Neuron (in vitro differentiated cells): ENCODE data around the gene CBLC.

Experiments used
- H2AFZ ChIP-seq: one replicate; pipeline ENCODE4 v1.6.1; 2013; ENCODE audit warnings: low read depth, mild to moderate bottlenecking, inconsistent platforms, low read length, moderate library complexity
- H3K27me3 ChIP-seq: one replicate; pipeline ENCODE4 v1.6.1; 2013; ENCODE audit warnings: low read length; ENCODE audit not compliant: insufficient read depth
- H3K36me3 ChIP-seq: one replicate; pipeline ENCODE4 v1.6.1; 2013; ENCODE audit warnings: low read length; ENCODE audit not compliant: insufficient read depth
- H3K4me1 ChIP-seq: one replicate; pipeline ENCODE4 v1.6.1; 2013; ENCODE audit warnings: low read length; ENCODE audit not compliant: insufficient read depth
- H3K4me3 ChIP-seq: 2 replicates; pipeline ENCODE4 v1.5.1; 2013; ENCODE audit warnings: mild to moderate bottlenecking, low read length, moderate library complexity
- H3K9me3 ChIP-seq: one replicate; pipeline ENCODE4 v1.6.1; 2013; ENCODE audit warnings: low read length

The CBLC gene

DNA sequence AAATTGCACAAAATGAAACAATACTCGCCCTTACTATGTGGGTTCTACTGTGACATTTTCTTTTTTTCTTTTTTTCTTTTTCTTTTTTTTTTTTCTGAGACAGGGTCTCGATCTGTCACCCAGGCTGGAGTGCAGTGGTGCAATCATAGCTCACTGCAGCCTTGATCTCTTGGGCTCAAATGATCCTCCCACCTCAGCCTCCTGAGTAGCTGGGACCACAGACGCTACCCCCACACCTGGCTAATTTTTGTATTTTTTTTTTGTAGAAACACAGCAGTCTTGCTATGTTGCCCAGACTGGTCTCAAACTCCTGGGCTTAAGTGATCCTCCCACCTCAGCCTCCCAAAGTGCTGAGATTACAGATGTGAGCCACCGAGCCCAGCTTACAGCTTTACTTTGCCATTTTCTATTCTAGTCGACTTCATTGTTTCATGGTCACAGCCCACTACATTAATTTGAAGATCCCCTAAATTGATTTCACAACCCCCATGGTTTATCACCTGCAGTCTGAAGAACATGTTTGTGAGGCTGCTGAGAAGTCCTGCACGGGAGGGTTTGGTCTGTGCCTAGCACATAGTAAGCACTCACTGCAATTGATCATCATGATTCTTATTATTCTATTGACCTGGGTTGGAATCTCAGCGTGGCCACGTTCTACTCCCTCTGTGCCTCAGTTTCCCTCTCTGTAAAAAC lies 25.4 kb upstream of the CBLC start:
- Histone ChIP-seq H3K4me1 (peaks cover 37% of the 10 kb centered on the region), H3K36me3 (peaks cover 3% of the 10 kb centered on the region), H2AFZ (no peak overlapping the region), H3K9me3 (no peaks in the 10 kb centered on the region), H3K4me3 (no peak overlapping the region), H3K27me3 (no peaks in the 10 kb centered on the region)

DNA sequence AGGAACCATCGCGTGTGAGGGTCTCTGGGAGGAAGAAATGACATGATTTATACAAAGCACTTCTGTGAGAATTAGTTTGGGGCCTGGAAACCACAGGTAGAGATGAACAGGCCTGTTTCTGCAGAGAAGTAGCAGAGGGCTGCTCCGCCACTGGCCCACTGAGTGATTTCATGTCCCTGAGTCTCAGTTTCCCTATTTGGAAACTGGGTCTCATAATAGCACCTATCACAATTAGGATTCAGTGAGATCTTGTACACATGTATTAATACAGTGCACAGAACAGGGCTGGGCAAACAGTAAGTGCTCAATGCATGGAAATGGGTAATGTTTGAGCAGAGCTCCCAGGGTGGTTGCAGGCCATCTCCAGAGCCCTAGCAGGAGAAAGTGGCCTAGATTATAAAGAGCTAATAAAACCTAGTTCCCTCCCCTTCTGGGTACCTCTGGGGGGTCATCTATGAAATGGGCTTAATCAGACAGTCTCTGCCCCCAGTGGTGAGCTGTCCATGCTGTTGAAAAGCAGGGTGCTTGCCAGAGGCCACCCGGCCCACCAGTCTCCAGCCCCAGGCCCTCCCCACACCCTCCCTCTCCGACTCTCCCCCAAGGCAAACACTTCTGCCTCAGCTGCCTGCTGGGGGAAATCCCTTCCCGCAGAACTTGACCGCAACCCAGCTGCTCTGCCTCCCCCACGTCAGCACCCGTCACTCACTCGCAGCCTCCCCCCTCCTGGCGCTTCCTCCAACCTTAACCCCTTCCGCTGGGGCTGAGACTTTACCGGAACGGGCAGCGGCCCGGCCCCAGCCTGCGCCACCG lies 24.7 kb upstream of the CBLC start:
- H3K4me3 ChIP-seq: peak overlapping the region; percentile 52

DNA sequence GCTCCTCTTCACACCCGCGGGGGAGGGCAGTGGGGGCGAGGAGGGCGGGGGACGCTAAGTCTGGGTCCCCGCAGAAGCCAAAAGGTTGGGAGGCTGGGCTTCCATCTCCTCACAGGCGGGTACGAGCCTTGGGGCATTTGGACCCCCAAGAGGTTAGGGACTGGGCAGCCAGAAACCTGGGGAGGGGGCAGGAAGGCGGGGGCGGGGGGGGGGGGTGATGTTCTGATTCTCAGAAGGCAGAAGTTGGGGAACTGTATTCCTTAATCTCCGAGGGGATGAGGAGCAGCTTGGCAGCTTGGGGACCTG lies 24.1 kb upstream of the CBLC start:
- Histone ChIP-seq H3K4me1 (peaks cover 30% of the 10 kb centered on the region), H3K36me3 (peaks cover 3% of the 10 kb centered on the region), H3K27me3 (no peaks in the 10 kb centered on the region), H3K9me3 (no peaks in the 10 kb centered on the region), H3K4me3 (peak overlapping the region; percentile 52), H2AFZ (no peak overlapping the region)

More for the DNA sequence above, 24.7 kb upstream of the CBLC start:
- no peaks in the 10 kb centered on the region for H3K9me3 ChIP-seq
- H3K27me3 ChIP-seq: no peaks in the 10 kb centered on the region
- H2AFZ ChIP-seq: no peak overlapping the region
- H3K4me1 ChIP-seq: peaks cover 31% of the 10 kb centered on the region
- H3K36me3 ChIP-seq: peaks cover 3% of the 10 kb centered on the region

DNA sequence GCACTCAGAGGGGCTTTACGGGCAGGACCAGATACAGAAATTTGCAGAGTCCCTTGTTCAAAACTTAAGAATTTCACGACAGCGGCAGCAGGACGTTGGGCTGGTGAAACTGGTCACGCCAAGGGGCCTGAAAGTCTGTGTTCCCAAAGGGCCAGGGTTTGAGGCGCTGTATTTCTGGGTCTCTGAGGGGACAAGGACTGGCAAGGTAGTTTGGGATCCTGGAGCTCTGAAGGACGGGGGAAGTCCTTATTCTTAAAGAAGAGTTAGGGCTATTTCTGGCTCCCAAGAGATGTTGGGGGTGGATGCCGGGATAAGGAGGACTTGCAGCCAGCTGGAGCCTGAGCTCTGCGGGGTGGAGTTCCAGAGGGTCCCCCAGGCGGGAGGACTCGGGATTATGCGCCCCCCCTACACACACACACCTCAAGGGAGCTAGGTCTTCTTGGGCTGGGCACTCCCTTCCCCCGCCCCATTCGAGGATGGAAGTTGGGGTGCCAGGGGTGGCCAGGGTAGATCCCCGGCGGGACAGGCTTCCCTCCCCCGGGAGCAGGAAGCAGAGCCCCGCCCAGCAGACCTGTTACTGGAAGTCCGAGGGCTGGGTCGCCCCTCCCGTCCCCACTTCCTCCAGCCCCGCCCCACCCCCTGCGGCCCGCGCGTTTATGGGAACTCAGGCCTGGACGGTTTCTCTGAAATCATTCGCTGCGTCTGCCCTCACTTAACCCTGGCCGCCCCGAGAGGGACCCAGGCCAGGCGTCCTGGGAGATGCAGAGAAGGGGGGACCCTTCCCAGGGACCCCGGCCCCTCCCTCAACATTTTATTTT lies 23.5 kb upstream of the CBLC start:
- H3K9me3 ChIP-seq: no peaks in the 10 kb centered on the region
- no peaks in the 10 kb centered on the region for H3K27me3 ChIP-seq
- H3K36me3 ChIP-seq: peaks cover 3% of the 10 kb centered on the region
- peak overlapping the region; percentile 52 for H3K4me3 ChIP-seq
- H3K4me1 ChIP-seq: peaks cover 29% of the 10 kb centered on the region
- H2AFZ ChIP-seq: peak overlapping the region; percentile 52

DNA sequence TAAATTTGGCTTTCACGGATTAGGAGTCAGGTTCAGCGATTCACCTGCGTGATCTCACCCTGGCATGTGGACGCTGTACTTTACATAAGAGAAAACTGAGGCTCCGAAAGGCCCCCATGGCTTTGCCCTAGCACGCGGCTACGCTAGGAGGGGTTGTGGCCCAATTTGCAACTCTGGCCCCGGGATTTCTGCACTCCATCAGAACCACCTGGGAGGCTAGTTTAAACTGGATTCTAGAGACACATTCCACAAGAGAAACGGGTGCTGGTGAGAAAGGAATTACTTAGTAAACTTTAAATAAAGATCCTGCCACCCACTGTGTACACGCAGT lies 23.0 kb upstream of the CBLC start:
- H3K27me3 ChIP-seq: no peaks in the 10 kb centered on the region
- H2AFZ ChIP-seq: peak overlapping the region; percentile 52
- H3K4me1 ChIP-seq: peaks cover 25% of the 10 kb centered on the region
- peaks cover 6% of the 10 kb centered on the region for H3K36me3 ChIP-seq
- peak overlapping the region; percentile 27 for H3K4me3 ChIP-seq
- H3K9me3 ChIP-seq: no peaks in the 10 kb centered on the region

DNA sequence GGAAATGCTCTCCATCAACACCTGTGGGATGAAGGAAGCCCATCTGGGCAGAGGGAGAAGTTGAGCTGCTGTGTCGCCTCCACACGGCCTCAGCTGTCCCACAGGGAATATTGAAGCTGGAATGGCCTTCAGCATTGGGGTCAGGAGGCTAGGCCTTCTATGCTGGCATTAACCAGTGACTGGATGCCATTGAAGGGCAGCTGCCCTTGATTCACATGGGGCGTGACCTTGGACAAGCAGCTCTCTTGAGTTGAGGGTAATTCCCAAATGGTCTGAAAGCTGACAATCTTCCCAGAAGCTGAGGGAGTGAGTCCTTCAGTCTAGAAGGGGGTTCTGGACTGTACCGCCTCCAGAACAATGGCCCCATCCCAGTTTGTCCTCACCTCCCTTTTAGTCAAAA lies 22.5 kb upstream of the CBLC start:
- no peaks in the 10 kb centered on the region for H3K27me3 ChIP-seq
- H3K4me1 ChIP-seq: peaks cover 25% of the 10 kb centered on the region
- H3K9me3 ChIP-seq: no peaks in the 10 kb centered on the region
- H3K36me3 ChIP-seq: peaks cover 7% of the 10 kb centered on the region
- H3K4me3 ChIP-seq: no peak overlapping the region
- H2AFZ ChIP-seq: no peak overlapping the region

GRCh38 chr19:44756089-44756562 lies 21.6 kb upstream of the CBLC start:
- no peak overlapping the region for H3K4me3 ChIP-seq
- H3K27me3 ChIP-seq: no peaks in the 10 kb centered on the region
- H3K9me3 ChIP-seq: no peaks in the 10 kb centered on the region
- H3K4me1 ChIP-seq: peaks cover 25% of the 10 kb centered on the region
- no peak overlapping the region for H2AFZ ChIP-seq
- peaks cover 7% of the 10 kb centered on the region for H3K36me3 ChIP-seq

- H3K9me3 ChIP-seq: no peaks in the 10 kb centered on the region
- H3K36me3 ChIP-seq: peaks cover 7% of the 10 kb centered on the region
- H3K27me3 ChIP-seq: no peaks in the 10 kb centered on the region
- H3K4me1 ChIP-seq: peaks cover 25% of the 10 kb centered on the region
- no peak overlapping the region for H2AFZ ChIP-seq
- no peak overlapping the region for H3K4me3 ChIP-seq
Measured at GRCh38 chr19:44757057-44757734, 20.5 kb upstream of the CBLC start.

DNA sequence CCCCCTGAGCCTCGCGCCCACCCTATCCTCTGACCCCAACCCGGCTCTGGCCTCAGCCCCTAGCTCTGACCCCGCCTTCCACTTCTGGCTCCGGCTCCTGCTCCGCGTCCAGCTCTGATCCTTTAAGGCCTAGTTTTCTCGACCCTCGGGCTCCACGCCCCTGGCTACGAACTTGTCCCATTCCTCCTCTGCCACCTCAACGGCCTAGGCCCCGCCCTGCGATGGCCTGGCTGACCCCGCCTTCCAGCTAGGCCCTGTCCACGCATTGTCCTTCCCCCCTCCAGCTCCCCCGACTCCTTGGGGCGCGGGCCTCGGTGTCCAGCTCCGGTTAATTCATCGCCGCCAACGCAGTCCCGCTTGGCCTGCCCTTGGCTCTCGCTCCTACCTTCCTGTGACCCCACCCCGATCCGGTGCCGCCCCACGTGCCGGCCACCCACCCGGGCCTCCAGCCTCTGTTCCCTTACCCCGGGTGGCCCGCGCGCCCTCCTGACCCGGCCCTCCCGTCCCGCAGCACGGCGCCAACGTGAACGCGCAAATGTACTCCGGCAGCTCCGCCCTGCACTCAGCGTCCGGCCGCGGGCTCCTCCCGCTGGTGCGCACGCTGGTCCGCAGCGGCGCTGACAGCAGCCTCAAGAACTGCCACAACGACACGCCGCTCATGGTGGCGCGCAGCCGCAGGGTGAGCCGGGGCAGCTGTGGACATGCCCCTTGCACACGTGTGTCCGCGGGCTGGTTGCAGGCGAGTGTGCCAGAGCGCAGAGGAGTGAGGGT lies 19.8 kb upstream of the CBLC start:
- peaks cover 22% of the 10 kb centered on the region for H3K4me1 ChIP-seq
- no peak overlapping the region for H2AFZ ChIP-seq
- H3K9me3 ChIP-seq: no peaks in the 10 kb centered on the region
- peaks cover 7% of the 10 kb centered on the region for H3K36me3 ChIP-seq
- no peaks in the 10 kb centered on the region for H3K27me3 ChIP-seq
- no peak overlapping the region for H3K4me3 ChIP-seq

DNA sequence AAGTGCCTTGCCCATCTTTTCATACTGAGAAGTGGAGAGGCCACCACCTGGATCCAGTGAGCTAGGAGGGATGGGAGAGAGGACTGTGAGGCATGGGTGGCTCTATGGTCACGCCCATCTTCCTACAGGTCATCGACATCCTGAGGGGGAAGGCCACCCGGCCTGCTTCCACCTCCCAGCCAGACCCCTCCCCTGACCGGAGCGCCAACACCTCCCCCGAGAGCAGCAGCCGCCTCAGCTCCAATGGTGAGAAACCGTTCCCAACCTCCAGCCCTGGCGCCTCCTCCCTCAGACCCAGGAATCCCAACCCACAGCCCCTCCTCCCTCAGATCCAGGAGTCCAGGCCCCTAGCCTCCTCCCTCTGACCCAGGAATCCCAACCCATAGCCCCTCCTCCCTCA lies 19.1 kb upstream of the CBLC start:
- no peak overlapping the region for H2AFZ ChIP-seq
- H3K36me3 ChIP-seq: peaks cover 7% of the 10 kb centered on the region
- H3K4me3 ChIP-seq: no peak overlapping the region
- no peaks in the 10 kb centered on the region for H3K9me3 ChIP-seq
- peaks cover 18% of the 10 kb centered on the region for H3K4me1 ChIP-seq
- no peaks in the 10 kb centered on the region for H3K27me3 ChIP-seq

DNA sequence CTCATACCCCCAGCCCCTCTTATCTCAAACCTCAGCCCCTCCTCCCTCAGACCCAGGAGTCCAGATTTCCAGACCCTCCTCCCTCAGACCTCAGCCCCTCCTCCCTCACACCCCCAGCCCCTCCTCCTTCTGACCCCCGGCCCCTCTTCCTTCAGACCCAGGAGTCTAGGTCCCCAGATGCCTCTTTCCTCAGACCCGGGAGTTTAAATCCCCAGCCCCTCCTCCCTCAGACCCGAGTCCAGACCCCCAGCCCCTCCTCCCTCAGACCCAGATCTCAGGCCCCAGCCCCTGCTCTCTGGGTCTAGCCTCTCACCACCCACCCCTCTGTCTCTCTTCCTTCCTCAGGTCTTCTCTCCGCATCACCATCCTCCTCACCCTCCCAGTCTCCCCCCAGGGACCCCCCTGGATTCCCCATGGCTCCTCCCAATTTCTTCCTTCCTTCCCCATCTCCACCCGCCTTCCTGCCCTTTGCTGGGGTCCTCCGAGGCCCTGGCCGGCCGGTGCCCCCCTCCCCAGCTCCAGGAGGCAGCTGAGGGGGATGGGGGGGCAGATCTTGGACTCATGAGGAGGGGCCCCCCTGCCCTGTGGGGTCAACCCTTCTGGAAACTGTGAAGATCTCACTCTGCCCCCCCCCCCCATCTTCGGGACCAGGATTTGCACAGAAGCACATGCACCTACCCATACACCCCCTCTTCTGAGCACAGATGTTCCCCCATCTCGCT lies 18.4 kb upstream of the CBLC start:
- Histone ChIP-seq H2AFZ (no peak overlapping the region), H3K4me3 (no peak overlapping the region), H3K4me1 (peaks cover 12% of the 10 kb centered on the region), H3K36me3 (peaks cover 7% of the 10 kb centered on the region), H3K9me3 (no peaks in the 10 kb centered on the region), H3K27me3 (no peaks in the 10 kb centered on the region)

DNA sequence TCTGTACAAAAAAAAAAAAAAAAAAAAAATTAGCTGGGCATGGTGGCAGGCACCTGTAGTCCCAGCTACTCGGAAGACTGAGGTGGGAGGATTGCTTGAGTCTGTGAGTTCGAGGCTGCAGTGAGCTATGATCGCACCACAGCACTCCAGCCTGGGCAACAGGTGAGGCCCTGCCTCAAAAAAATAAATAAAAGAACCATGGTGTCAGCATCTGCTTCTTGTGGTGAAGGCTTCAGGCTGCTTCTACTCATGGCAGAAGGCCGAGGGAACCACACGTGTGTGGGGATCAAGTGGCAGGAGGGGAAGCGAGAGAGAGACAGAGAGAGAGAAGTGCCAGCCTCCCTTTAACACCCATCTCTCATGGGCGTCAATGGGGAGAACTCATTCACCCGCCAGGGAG lies 15.7 kb upstream of the CBLC start:
- no peak overlapping the region for H2AFZ ChIP-seq
- H3K9me3 ChIP-seq: no peaks in the 10 kb centered on the region

More for the DNA sequence above, 15.7 kb upstream of the CBLC start:
- peaks cover 4% of the 10 kb centered on the region for H3K36me3 ChIP-seq
- H3K4me3 ChIP-seq: no peak overlapping the region
- H3K27me3 ChIP-seq: no peaks in the 10 kb centered on the region
- no peaks in the 10 kb centered on the region for H3K4me1 ChIP-seq
